Gastroesophageal sphincter (tissue), 4 donors: ENCODE results near the gene CDH13. TPM values are rescaled to one million over a fixed set of nuclear protein-coding genes. Genes with fewer than 3 reads are reported as not detected.

Experiments
- ATAC-seq: fragments of 150-250 bp; one replicate; pipeline ENCODE4 v1.9.1; 2016; ENCODE audit warnings: mild to moderate bottlenecking, moderate library complexity
- H3K27ac ChIP-seq, 4 donors: fragments of 200-600 bp; sonication (generic) in 3 of 4; 1 replicate in 3 of 4; 2 replicates in 1 of 4; pipeline ENCODE4 v1.5.1; 2016 to 2019
- H3K27me3 ChIP-seq: fragments of 200-600 bp; sonication (generic); one replicate; pipeline ENCODE4 v1.5.1; 2019
- H3K36me3 ChIP-seq, 2 donors: fragments of 200-600 bp; sonication (generic); one replicate each; pipeline ENCODE4 v1.5.1; 2019; ENCODE audit warnings: control low read depth in 1 of 2
- H3K4me1 ChIP-seq, 3 donors: fragments of 200-600 bp; sonication (generic); 1 replicate in 2 of 3; 2 replicates in 1 of 3; pipeline ENCODE4 v1.5.1; 2016 to 2019; ENCODE audit warnings: control low read depth in 2 of 3
- H3K4me3 ChIP-seq, 2 donors: fragments of 200-600 bp; sonication (generic); one replicate each; pipeline ENCODE4 v1.5.1; 2019; ENCODE audit warnings: mild to moderate bottlenecking in 1 of 2, moderate library complexity in 1 of 2
- H3K9me3 ChIP-seq, 3 donors: fragments of 200-600 bp; sonication (generic); one replicate each; pipeline ENCODE4 v1.5.1; 2017 to 2019; ENCODE audit warnings: control low read depth in 2 of 3
- EP300 ChIP-seq: sonication (generic); formaldehyde crosslinking; IDR thresholded peaks from one replicate; pipeline ENCODE4 v1.6.1; 2017; ENCODE audit warnings: antibody characterized with exemption, mild to moderate bottlenecking
- POLR2A ChIP-seq, 2 donors: fragments of 450-650 bp; IDR thresholded peaks; one replicate each; pipeline ENCODE4 v1.6.1; 2017; ENCODE audit warnings: antibody characterized with exemption in 2 of 2, mild to moderate bottlenecking in 2 of 2, moderate library complexity in 1 of 2
- POLR2AphosphoS5 ChIP-seq: sonication (generic); formaldehyde crosslinking; IDR thresholded peaks from one replicate; pipeline ENCODE4 v1.6.1; 2017; ENCODE audit warnings: antibody characterized with exemption
- WGBS, 2 donors: methylation state at CpG; one replicate each; pipeline ENCODE4 v1.1.5; 2018; ENCODE audit warnings: low coverage in 1 of 2; 5-methylcytosine and 5-hydroxymethylcytosine counted together
- total RNA-seq, 4 donors: library from RNA; depleted of rRNA; stranded (reverse); fragments of >200 nt; gene quantifications; one replicate each; pipeline ENCODE4 v1.1.0, GENCODE V29; 2016
- TF ChIP-seq, protein P1 (sequence below), 4 experiments: fragments of 200-600 bp in 2 of 4; fragments of 450-650 bp in 2 of 4; sonication (generic) in 1 of 4; IDR thresholded peaks; one replicate each; pipeline ENCODE4 v1.5.1; 2017 to 2019; ENCODE audit warnings: antibody characterized with exemption in 4 of 4, mild to moderate bottlenecking in 2 of 4, moderate library complexity in 2 of 4

Gene CDH13
- total RNA-seq, 4 donors from 2014 or later: 4.2 to 22.3 (median 11.4) TPM

GRCh38 chr16:83059237-83059636, 432.5 kb downstream of the CDH13 start:
- no peaks in the 10 kb centered on the region for H3K27me3 ChIP-seq
- H3K27ac ChIP-seq: no peak overlapping the region
- H3K4me1 ChIP-seq: no peaks in the 10 kb centered on the region
- no peak for ATAC-seq
- WGBS, 2 donors: 74 to 75% methylated on average over 3 to 5 of the region's 5 CpGs
- no peaks in the 10 kb centered on the region for H3K9me3 ChIP-seq
- no peak for TF ChIP-seq POLR2A (IDR thresholded peaks at IDR 0.05)
- no peak for TF ChIP-seq POLR2AphosphoS5
- TF ChIP-seq, protein P1, sequence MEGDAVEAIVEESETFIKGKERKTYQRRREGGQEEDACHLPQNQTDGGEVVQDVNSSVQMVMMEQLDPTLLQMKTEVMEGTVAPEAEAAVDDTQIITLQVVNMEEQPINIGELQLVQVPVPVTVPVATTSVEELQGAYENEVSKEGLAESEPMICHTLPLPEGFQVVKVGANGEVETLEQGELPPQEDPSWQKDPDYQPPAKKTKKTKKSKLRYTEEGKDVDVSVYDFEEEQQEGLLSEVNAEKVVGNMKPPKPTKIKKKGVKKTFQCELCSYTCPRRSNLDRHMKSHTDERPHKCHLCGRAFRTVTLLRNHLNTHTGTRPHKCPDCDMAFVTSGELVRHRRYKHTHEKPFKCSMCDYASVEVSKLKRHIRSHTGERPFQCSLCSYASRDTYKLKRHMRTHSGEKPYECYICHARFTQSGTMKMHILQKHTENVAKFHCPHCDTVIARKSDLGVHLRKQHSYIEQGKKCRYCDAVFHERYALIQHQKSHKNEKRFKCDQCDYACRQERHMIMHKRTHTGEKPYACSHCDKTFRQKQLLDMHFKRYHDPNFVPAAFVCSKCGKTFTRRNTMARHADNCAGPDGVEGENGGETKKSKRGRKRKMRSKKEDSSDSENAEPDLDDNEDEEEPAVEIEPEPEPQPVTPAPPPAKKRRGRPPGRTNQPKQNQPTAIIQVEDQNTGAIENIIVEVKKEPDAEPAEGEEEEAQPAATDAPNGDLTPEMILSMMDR (IDR thresholded peaks at IDR 0.05): no peak
- no peak for TF ChIP-seq EP300
- no peak overlapping the region for H3K4me3 ChIP-seq
- no peaks in the 10 kb centered on the region for H3K36me3 ChIP-seq

DNA sequence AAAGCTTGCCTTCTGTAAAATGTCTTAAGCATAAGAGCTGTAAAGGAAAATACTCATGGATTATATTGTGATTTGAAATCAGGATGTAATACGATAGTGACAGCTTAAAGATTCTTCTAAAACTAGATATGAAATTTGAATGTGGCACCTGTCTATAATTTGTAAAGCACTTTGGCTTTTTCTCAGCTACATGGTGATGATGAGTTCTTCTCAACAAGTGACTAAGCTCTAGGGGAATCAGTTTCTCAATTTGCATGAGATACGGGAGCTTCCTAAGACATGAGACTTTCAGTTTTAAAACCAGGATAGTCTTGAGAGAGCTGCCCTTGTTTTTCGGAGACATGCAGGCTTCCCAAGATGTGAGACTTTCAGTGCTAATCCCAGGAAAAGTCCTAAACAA, 439.2 kb downstream of the CDH13 start:
- H3K36me3 ChIP-seq: no peaks in the 10 kb centered on the region
- 61 to 74% methylated on average over 1 to 3 of the region's 3 CpGs for WGBS, 2 donors
- ATAC-seq: no peak
- H3K4me1 ChIP-seq: no peaks in the 10 kb centered on the region
- no peaks in the 10 kb centered on the region for H3K9me3 ChIP-seq
- H3K27ac ChIP-seq: no peak overlapping the region
- TF ChIP-seq POLR2AphosphoS5 (no peak), POLR2A (IDR thresholded peaks at IDR 0.05) (no peak), EP300 (no peak)
- TF ChIP-seq, protein P1 (IDR thresholded peaks at IDR 0.05): no peak
- no peaks in the 10 kb centered on the region for H3K27me3 ChIP-seq
- no peak overlapping the region for H3K4me3 ChIP-seq

DNA sequence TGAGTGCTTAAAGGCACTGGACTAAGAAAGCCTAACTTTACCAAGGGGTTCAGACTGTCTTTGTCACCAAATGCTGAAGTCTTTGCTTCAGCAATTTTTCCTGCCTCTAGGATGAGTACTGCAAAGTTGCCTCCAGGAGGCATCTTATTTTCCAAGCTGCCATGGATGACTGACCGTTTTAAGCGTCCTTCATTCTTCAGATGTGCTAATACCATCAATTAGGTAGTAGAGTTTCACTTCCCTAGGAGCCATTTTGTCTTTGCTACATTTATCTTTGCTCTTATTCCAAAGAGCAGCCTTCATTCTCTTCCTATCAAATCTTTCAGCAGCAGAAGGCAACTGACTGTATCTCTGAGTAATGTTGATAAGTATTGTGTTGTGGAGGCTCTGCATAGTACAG, 440.1 kb downstream of the CDH13 start:
- no peaks in the 10 kb centered on the region for H3K36me3 ChIP-seq
- ATAC-seq: no peak

GRCh38 chr16:83068686-83069085, 441.9 kb downstream of the CDH13 start:
- Histone ChIP-seq H3K4me3 (no peak overlapping the region), H3K4me1 (no peaks in the 10 kb centered on the region), H3K36me3 (no peaks in the 10 kb centered on the region), H3K9me3 (no peaks in the 10 kb centered on the region), H3K27me3 (no peaks in the 10 kb centered on the region), H3K27ac (no peak overlapping the region)
- no peak for ATAC-seq
- WGBS, 2 donors: 17 to 42% methylated on average over 1 of the region's 1 CpG
- no peak for TF ChIP-seq POLR2AphosphoS5
- TF ChIP-seq POLR2A (IDR thresholded peaks at IDR 0.05): no peak
- TF ChIP-seq, protein P1 (IDR thresholded peaks at IDR 0.05): no peak
- TF ChIP-seq EP300: no peak

More for the DNA sequence above, 440.1 kb downstream of the CDH13 start:
- H3K9me3 ChIP-seq: no peaks in the 10 kb centered on the region
- H3K4me3 ChIP-seq: no peak overlapping the region
- no peaks in the 10 kb centered on the region for H3K27me3 ChIP-seq
- 64 to 89% methylated on average over 2 of the region's 2 CpGs for WGBS, 2 donors
- TF ChIP-seq EP300 (no peak), POLR2AphosphoS5 (no peak), POLR2A (IDR thresholded peaks at IDR 0.05) (no peak)
- TF ChIP-seq, protein P1 (IDR thresholded peaks at IDR 0.05): no peak
- no peaks in the 10 kb centered on the region for H3K4me1 ChIP-seq
- no peak overlapping the region for H3K27ac ChIP-seq

DNA sequence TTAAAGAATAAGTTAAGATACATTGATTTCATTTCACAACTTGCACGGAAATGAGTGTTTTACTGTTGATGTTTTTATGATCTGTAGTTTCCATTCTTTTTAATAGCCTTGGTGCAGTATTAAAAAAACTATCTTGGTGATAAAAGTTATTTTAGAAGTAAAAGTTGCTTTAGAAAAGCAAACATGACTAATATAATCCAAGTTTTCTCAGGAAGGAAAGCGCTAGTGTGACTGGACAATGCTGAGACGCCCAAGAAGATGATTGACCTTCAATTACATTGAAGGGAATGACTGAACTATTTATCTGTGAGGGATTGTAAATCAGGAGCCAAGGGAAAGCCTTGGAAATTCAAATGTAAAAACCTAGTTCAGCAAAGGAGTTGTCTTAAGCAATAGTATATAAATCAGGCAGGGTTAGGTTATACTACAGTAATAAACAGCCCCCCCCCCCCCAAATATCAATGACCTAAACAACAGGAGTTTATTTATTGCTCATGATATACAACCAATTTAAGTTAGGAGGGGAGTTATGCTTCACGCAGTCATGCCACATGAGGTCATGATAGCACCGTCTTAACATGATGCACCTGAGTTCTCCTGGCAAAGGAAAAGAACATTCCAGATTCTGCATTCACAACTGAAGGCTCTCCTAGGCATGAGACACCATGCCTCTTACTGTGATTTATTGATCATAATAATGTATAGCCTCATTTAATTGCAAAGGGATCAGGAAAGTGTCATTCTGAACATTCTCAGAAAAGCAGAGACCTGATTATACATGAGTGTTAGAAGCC, 443.8 kb downstream of the CDH13 start:
- Histone ChIP-seq H3K4me3 (no peak overlapping the region), H3K4me1 (no peaks in the 10 kb centered on the region), H3K27me3 (no peaks in the 10 kb centered on the region), H3K27ac (no peak overlapping the region), H3K36me3 (no peaks in the 10 kb centered on the region), H3K9me3 (no peaks in the 10 kb centered on the region)
- ATAC-seq: no peak
- WGBS, 2 donors: 64 to 71% methylated on average over 5 of the region's 5 CpGs
- TF ChIP-seq POLR2A (IDR thresholded peaks at IDR 0.05): no peak
- no peak for TF ChIP-seq POLR2AphosphoS5
- no peak for TF ChIP-seq EP300
- TF ChIP-seq, protein P1 (IDR thresholded peaks at IDR 0.05): no peak
